Measurements from ENCODE around the gene SP2. TPM values are rescaled to one million over a fixed set of nuclear protein-coding genes. Genes with fewer than 3 reads are reported as not detected.

SP2 gene
- total and polyA plus RNA-seq, 2 donors (not counting 1 experiment from before 2014, with no cell fraction given), result 25.4 to 32.5 TPM

- Histone ChIP-seq H3K9ac (ENCODE audit: low read length) (no peak overlapping the region), H2AFZ (ENCODE audit: insufficient read depth, low read depth, low read length, poor library complexity, severe bottlenecking) (no peak overlapping the region), H3K9me3 (ENCODE audit: control extremely low read depth in 1 of 3, control insufficient read depth in 2 of 3, insufficient read depth in 1 of 3, low read length in 2 of 3) (no peaks in the 10 kb centered on the region), H3K79me2 (ENCODE audit: control insufficient read depth, insufficient read depth, low read length) (peaks cover 25% of the 10 kb centered on the region), H4K20me1 (ENCODE audit: control insufficient read depth, insufficient read depth, low read length, poor library complexity, severe bottlenecking) (no peaks in the 10 kb centered on the region), H3K4me1 (ENCODE audit: control insufficient read depth in 2 of 2, insufficient read depth in 2 of 2, low read length in 2 of 2) (peaks cover 19 to 28% of the 10 kb centered on the region in 2 donors), H3K36me3 (replicated peaks in 1 of 2; ENCODE audit: control extremely low read depth in 1 of 2, control insufficient read depth in 1 of 2, extremely low read depth in 1 of 2, insufficient read depth in 2 of 2, low read length in 1 of 2) (peaks cover 0 to 6% of the 10 kb centered on the region in 2 experiments), H3K27ac (ENCODE audit: low read length in 2 of 2) (no peak overlapping the region), H3K4me2 (replicated peaks; ENCODE audit: low read depth, low read length, poor library complexity, severe bottlenecking) (no peak overlapping the region), H3K27me3 (replicated peaks in 1 of 4; ENCODE audit: control extremely low read depth in 1 of 4, control insufficient read depth in 3 of 4, insufficient read depth in 4 of 4, low read length in 3 of 4) (no peaks in the 10 kb centered on the region), H3K4me3 (ENCODE audit: control extremely low read depth in 1 of 5, extremely low read depth in 1 of 5, insufficient read depth in 1 of 5, low read depth in 2 of 5, low read length in 4 of 5) (no peak overlapping the region)
- DNase-seq (no peak), ATAC-seq (ENCODE audit: low read depth) (no peak)
- TF ChIP-seq EZH2 (IDR thresholded peaks at IDR 0.05; ENCODE audit: borderline replicate concordance, insufficient read depth, low read depth, low read length, poor library complexity, severe bottlenecking) (no peak), CTCF (IDR thresholded peaks at IDR 0.05) (no peak)
- ChIA-PET CTCF (interaction anchor here (0.7 to 7.3 kb wide), 6 partner anchors 10 to 307 kb away, joined by 5 to 155 read pairs (median 10); partner anchors contain the start of genes PNPO and SCRN2), POLR2A (no interaction called here)
- Mint-ChIP-seq H3K27ac (no peak overlapping the region), H3K4me1 (peaks cover 26% of the 10 kb centered on the region), H3K27me3 (no peaks in the 10 kb centered on the region), H3K4me3 (no peak overlapping the region), H3K9me3 (ENCODE audit: insufficient read depth) (no peaks in the 10 kb centered on the region)
- 100% methylated on average over 2 of the region's 5 CpGs for WGBS (ENCODE audit: insufficient coverage)
- intact Hi-C loops (cut with micrococcal nuclease), result no loop called here
Measured at GRCh38 chr17:47968836-47969235, 72.8 kb downstream of the SP2 start.

- Mint-ChIP-seq H3K4me1 (peaks cover 26% of the 10 kb centered on the region), H3K27ac (peak overlapping the region; percentile 56), H3K9me3 (ENCODE audit: insufficient read depth) (no peaks in the 10 kb centered on the region), H3K4me3 (peak overlapping the region; percentile 98), H3K27me3 (no peaks in the 10 kb centered on the region)
- peak overlapping the region; percentile 96 for H2AFZ ChIP-seq (ENCODE audit: insufficient read depth, low read depth, low read length, poor library complexity, severe bottlenecking)
- H3K4me1 ChIP-seq (ENCODE audit: control insufficient read depth in 2 of 2, insufficient read depth in 2 of 2, low read length in 2 of 2), result peaks cover 19 to 28% of the 10 kb centered on the region in 2 donors
- ChIA-PET CTCF (interaction anchor here (0.6 to 7.3 kb wide), 16 partner anchors 8 to 136 kb away, joined by 3 to 155 read pairs (median 8); partner anchors contain the start of genes NFE2L1, PNPO, SCRN2 and SP2), POLR2A (interaction anchor here (1.4 to 2.0 kb wide), 6 partner anchors 14 to 129 kb away, joined by 3 to 18 read pairs (median 5); partner anchors contain the start of genes PNPO, SCRN2 and SP2)
- no peaks in the 10 kb centered on the region for H3K27me3 ChIP-seq (replicated peaks in 1 of 4; ENCODE audit: control extremely low read depth in 1 of 4, control insufficient read depth in 3 of 4, insufficient read depth in 4 of 4, low read length in 3 of 4)
- peaks cover 25% of the 10 kb centered on the region for H3K79me2 ChIP-seq (ENCODE audit: control insufficient read depth, insufficient read depth, low read length)
- H3K9me3 ChIP-seq (ENCODE audit: control extremely low read depth in 1 of 3, control insufficient read depth in 2 of 3, insufficient read depth in 1 of 3, low read length in 2 of 3), result no peaks in the 10 kb centered on the region
- intact Hi-C loops (cut with micrococcal nuclease), result loop anchor here (1.0 to 2.0 kb wide), 7 partner anchors 21 to 139 kb away; partner anchors contain the start of genes LRRC46, MRPL10, PNPO and SCRN2
- peak overlapping the region; percentile 87 for H3K9ac ChIP-seq (ENCODE audit: low read length)
- 72% methylated on average over 10 of the region's 15 CpGs for WGBS (ENCODE audit: insufficient coverage)
- peaks cover 0 to 17% of the 10 kb centered on the region in 2 experiments for H3K36me3 ChIP-seq (replicated peaks in 1 of 2; ENCODE audit: control extremely low read depth in 1 of 2, control insufficient read depth in 1 of 2, extremely low read depth in 1 of 2, insufficient read depth in 2 of 2, low read length in 1 of 2)
- peak overlapping the region in 1 of 2 donors; percentile 59 for H3K27ac ChIP-seq (ENCODE audit: low read length in 2 of 2)
- DNase-seq (no peak), ATAC-seq (ENCODE audit: low read depth) (no peak)
- H4K20me1 ChIP-seq (ENCODE audit: control insufficient read depth, insufficient read depth, low read length, poor library complexity, severe bottlenecking), result no peaks in the 10 kb centered on the region
- no peak for TF ChIP-seq EZH2 (IDR thresholded peaks at IDR 0.05; ENCODE audit: borderline replicate concordance, insufficient read depth, low read depth, low read length, poor library complexity, severe bottlenecking)
- no peak for TF ChIP-seq CTCF (IDR thresholded peaks at IDR 0.05)
- peak overlapping the region; percentile 65 to 99 (median 94) for H3K4me3 ChIP-seq (ENCODE audit: control extremely low read depth in 1 of 5, extremely low read depth in 1 of 5, insufficient read depth in 1 of 5, low read depth in 2 of 5, low read length in 4 of 5)
- peak overlapping the region; percentile 96 for H3K4me2 ChIP-seq (replicated peaks; ENCODE audit: low read depth, low read length, poor library complexity, severe bottlenecking)
Measured at GRCh38 chr17:47969930-47970724, 74.1 kb downstream of the SP2 start.

Measured in B cell (primary cell).